ENCODE data around the gene IFIT2.

GRCh38 chr10:89338713-89339112, 36.9 kb downstream of the IFIT2 start:
- TF ChIP-seq CTCF (IDR thresholded peaks at IDR 0.05): no peak
- TF ChIP-seq POLR2AphosphoS5 (IDR thresholded peaks at IDR 0.05): no peak
- no peak for TF ChIP-seq POLR2A (IDR thresholded peaks at IDR 0.05)
